Astrocyte of the cerebellum (primary cell): ENCODE measurements around the gene RAB37.

Source experiments
- DNase-seq: peaks from one replicate; pipeline ENCODE4 v3.0.0-alpha.2; 2011; ENCODE audit warnings: low read depth
- H3K4me3 ChIP-seq: 2 replicates; pipeline ENCODE4 v1.5.1; 2011; ENCODE audit warnings: mild to moderate bottlenecking, low read depth, low read length, moderate library complexity
- CTCF ChIP-seq: IDR thresholded peaks from 2 replicates; pipeline ENCODE4 v1.5.1; 2012; ENCODE audit warnings: low read length, low read depth, moderate library complexity, mild to moderate bottlenecking; ENCODE audit errors: missing control alignments
- in situ Hi-C: cut with HindIII; loops from 2 replicates; pipeline ENCODE4 v1.10.0; 2017; ENCODE audit warnings: low sequenced_read_pairs

Gene RAB37

GRCh38 chr17:74761931-74762330 is 24.9 kb downstream of the RAB37 start:
- in situ Hi-C loops, result no loop called here
- DNase-seq, result no peak
- TF ChIP-seq CTCF, result no peak
- no peak overlapping the region for H3K4me3 ChIP-seq

- TF ChIP-seq CTCF, result no peak
- in situ Hi-C loops, result no loop called here
- no peak overlapping the region for H3K4me3 ChIP-seq
- DNase-seq, result no peak
Measured at GRCh38 chr17:74763565-74764387, 26.7 kb downstream of the RAB37 start.

GRCh38 chr17:74764751-74765286 is 27.8 kb downstream of the RAB37 start:
- in situ Hi-C loops, result no loop called here
- TF ChIP-seq CTCF, result no peak

GRCh38 chr17:74766413-74766812 is 29.4 kb downstream of the RAB37 start:
- in situ Hi-C loops, result no loop called here

More at GRCh38 chr17:74764751-74765286, 27.8 kb downstream of the RAB37 start:
- H3K4me3 ChIP-seq, result no peak overlapping the region
- no peak for DNase-seq

GRCh38 chr17:74767111-74767516 is 30.1 kb downstream of the RAB37 start:
- no peak for TF ChIP-seq CTCF
- DNase-seq, result no peak
- in situ Hi-C loops, result no loop called here
- H3K4me3 ChIP-seq, result no peak overlapping the region

More at GRCh38 chr17:74766413-74766812, 29.4 kb downstream of the RAB37 start:
- no peak for DNase-seq
- TF ChIP-seq CTCF, result no peak
- H3K4me3 ChIP-seq, result no peak overlapping the region

- in situ Hi-C loops, result no loop called here
- TF ChIP-seq CTCF, result no peak
- no peak overlapping the region for H3K4me3 ChIP-seq
- no peak for DNase-seq
Measured at GRCh38 chr17:74768069-74768762, 31.2 kb downstream of the RAB37 start.
